ENCODE measurements around the gene ARMC8. TPM values are rescaled to one million over a fixed set of nuclear protein-coding genes. Genes with fewer than 3 reads are reported as not detected.
"Not testable (repeated sequence)": the region's sequence is repeated elsewhere in the genome, so short reads cannot be mapped to it uniquely, and the experiment has no call there.

ARMC8 gene, protein sequence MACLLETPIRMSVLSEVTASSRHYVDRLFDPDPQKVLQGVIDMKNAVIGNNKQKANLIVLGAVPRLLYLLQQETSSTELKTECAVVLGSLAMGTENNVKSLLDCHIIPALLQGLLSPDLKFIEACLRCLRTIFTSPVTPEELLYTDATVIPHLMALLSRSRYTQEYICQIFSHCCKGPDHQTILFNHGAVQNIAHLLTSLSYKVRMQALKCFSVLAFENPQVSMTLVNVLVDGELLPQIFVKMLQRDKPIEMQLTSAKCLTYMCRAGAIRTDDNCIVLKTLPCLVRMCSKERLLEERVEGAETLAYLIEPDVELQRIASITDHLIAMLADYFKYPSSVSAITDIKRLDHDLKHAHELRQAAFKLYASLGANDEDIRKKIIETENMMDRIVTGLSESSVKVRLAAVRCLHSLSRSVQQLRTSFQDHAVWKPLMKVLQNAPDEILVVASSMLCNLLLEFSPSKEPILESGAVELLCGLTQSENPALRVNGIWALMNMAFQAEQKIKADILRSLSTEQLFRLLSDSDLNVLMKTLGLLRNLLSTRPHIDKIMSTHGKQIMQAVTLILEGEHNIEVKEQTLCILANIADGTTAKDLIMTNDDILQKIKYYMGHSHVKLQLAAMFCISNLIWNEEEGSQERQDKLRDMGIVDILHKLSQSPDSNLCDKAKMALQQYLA
- 74.2 and 85.4 TPM in 2 replicates for total RNA-seq (2014; rRNA removed)
- 21.9 TPM for polyA plus RNA-seq (2012)

DNA sequence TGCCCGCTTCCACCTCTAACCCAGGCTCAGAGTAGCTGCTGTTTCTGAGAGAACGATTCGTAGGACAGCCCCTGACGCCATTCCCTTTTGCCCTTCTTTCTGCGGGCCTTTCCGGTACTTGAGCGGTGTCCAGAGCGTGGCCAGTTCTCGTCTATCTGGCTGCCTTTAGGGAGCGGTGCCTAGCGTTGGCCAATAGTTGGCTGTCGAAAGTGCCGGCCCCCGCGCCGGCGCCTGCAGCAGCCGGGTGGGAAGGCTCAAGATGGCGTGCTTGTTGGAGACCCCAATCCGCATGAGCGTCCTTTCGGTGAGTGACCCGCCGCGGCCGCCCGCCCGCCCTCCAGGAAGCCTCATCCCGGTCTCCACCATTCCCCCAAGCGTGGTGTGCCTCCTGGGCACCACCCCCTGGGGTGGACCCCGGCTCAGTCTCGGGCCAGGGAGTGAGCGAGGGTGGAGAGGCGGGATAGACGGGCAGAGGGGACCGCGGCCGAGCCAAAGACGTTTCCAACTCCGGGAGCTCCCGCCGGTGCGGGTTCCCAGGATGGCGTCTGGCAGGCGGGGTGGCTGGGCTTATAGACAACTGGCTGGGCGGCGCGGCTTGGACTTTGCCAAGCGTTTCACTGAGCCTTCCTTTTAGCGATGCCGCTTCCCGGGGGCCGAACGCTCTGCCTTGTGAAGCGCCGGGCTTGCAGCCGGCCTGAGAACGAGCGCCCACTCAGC is at the start of gene ARMC8:
ARMC8 (plus strand) TSS at position 6 of the 717 bp plus-strand sequence; CDS start at position 260, 254 bp downstream.
- DNase-seq (ENCODE audit: low read depth) = no peak

DNA sequence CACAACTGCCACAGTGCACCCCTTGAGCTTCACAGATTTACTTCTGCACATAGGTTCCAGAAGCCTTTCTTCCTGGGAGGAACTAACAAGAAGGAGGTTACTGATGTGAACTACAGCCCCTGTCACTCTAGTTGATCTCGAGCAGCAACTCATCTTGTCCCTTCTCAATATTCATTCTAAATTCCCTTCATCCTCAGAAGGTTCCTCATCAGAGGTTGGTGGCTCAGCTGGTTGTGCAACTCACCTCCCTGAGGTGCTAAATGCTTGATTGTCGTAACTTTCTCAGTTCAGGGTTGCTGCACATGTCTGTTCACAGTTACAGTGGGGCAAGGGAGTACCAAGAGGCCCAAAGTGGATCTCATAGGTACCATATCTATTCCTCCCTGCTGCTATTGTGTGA is 49.2 kb upstream of the ARMC8 start:
- no peak for DNase-seq (ENCODE audit: low read depth)

DNA sequence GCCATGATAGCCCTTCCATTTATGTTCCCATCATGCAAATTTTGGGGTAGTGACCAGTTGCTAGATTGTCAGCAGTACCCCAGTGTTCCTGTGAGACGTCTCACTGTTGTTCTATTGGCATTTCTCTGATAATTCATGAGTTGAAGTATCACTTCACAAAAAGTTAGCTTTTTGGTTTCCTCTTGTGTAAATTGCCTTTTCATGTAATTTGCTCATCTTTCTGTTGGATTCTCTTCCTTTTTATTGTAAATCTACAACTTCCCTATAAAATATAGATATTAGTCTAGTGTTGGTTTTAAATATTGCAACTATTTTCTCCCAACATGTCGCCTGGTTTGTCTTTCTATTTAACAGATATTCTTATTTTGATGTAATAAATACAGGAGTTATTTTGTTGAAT is 47.4 kb upstream of the ARMC8 start:
- no peak for DNase-seq (ENCODE audit: low read depth)

DNA sequence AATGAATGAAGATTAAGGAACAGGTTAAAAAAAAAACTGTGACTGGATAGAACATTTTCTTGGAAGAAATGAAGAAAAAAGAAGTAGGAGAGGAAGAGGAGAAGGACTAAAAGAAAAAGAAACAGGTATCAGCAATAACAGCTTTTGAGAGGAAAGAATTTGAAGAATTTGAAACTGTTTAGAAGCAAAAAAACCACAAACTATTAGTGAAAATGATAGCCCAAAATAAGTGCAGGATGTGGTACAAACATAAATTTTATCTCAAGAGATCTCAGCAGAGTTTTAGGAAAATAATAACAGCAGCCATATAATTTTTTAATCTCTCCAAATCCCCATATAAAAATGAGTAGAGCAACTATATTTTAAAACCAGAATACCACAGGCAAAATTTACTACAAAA is 46.2 kb upstream of the ARMC8 start:
- DNase-seq (ENCODE audit: low read depth) = peak; percentile 8

DNA sequence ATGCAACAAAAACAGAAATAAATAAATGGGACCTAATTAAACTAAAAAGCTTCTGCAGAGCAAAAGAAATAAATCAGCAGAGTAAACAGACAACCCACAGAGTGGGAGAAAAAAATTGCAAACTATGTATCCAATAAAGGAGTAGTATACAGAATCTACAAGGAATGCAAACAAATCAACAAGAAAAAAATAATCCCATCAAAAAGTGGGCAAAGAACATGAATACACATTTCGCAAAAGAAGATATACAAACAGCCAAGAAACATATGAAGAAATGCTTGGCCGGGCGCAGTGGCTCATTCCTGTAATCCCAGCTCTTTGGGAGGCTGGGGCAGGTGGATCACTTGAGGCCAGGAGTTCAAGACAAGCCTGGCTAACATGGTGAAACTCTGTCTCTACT is 44.9 kb upstream of the ARMC8 start:
- DNase-seq (ENCODE audit: low read depth) = not testable (repeated sequence)

DNA sequence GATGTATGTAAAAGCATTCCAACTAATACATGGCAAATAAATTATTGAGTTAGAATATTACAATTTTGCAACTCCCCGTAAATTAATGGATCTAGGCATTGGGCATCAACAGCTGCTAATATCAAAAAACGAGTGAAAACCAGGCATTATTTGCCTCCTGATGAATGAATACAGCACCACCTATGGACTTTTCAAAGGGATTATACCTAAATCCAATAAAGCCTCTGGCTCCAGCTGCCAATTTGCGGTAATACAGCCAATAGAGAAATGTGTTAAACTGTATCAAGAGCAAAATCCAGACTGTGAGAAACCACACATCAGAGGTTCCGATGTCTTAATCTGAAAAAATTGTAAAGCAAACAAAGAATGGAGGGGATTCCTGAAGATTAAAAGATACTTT is 38.6 kb upstream of the ARMC8 start:
- DNase-seq (ENCODE audit: low read depth) = peak; percentile 14

DNA sequence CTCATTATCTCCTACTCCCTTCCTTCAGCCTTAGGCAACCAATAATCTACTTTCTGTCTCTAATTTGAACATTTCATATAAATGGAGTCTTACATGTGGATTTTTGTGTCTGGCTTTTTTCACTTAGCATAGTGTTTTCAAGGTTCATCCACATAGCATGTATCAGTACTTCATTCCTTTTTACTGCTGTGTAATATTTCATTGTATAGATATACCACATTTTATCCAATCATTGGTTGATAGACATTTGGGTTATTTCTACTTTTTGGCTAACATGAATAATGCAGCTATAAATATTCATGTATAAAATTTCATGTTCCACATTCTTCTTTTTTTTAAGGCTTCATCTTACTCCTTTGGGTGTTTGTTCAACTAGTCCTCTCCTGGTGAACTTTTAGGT is 32.6 kb upstream of the ARMC8 start:
- DNase-seq (ENCODE audit: low read depth) = no peak

DNA sequence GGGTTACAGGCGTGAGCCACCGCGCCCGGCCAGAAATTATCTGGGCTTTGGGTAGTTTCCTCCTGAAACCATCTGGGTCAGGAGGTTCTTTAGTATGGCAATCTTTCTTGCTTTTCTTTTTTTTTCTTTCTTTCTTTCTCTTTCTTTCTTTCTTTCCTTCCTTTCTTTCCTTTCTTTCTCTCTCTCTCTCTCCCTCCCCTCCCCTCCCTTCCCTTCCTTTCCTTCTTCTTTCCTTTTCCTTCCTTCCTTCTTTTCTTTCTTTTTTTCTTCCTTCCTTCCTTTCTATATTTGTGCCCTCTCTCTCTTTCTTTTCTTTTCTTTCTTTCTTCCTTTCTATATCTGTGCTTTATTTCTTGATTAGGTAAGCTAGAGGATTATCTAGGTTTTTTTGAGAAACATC is 29.4 kb upstream of the ARMC8 start:
- DNase-seq (ENCODE audit: low read depth) = no peak

DNA sequence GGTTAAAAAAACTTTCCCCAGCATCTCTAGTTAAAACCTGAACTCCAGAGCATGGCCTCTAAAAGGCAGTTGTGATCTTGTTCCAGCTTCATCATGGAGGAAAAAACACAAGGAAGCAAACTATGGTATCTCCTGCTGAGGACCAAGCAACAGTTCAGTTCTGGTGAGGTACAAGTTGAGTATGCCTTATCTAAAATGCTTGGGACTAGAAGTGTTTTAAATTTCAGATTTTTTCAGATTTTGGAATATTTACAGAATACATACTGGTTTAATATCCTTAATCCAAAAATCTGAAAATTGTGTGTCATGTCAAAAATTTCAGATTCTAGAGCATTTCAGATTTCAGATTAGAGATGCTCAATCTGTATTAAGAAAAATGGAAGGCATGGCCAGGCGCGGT is 22.0 kb upstream of the ARMC8 start:
- no peak for DNase-seq (ENCODE audit: low read depth)

DNA sequence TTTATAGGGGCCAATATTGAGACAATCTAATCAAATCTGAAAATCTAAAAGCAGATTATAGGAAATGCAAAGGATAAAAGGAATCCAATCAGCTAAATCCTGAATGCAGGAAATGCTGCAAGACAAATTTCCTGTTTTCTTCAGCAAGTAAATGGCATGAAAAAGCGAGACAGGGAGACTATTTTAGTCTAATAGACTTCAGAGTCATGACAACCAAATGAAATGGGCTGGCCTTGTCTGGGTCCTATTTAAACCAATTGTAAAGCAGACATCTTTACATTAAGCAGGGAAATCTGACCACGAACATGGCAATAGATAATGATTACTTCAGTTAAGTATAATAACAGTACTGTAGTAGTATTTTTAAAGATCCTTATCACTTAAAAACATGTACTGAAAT is 14.5 kb upstream of the ARMC8 start:
- DNase-seq (ENCODE audit: low read depth) = no peak

DNA sequence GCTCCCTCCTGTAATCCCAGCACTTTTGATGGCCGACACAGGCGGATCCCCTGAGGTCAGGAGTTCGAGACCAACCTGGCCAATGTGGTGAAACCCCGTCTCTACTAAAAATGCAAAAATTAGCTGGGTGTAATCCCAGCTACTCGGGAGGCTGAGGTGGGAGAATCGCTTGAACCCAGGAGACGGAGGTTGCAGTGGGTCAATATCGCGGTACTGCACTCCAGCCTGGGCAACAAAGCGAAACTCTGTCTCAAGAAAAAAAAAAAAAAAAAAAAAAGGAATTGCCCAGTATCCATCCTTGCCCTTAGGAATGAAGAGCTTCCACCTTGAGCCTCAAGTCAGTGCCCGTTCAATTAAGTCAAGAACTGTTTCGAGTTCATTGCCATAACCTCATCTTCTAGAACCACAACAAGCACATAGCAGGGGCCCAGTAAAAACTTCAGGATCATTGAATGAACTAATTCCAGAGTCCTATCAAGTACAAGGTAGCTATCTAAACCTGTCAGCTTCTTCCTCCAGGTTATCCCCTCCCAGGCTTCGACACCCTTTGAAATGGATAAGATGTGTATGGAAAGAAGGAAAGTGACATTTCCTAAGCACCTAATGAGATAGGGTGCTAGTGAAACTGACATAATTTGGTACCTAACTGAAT is 13.2 kb upstream of the ARMC8 start:
- DNase-seq (ENCODE audit: low read depth) = no peak

DNA sequence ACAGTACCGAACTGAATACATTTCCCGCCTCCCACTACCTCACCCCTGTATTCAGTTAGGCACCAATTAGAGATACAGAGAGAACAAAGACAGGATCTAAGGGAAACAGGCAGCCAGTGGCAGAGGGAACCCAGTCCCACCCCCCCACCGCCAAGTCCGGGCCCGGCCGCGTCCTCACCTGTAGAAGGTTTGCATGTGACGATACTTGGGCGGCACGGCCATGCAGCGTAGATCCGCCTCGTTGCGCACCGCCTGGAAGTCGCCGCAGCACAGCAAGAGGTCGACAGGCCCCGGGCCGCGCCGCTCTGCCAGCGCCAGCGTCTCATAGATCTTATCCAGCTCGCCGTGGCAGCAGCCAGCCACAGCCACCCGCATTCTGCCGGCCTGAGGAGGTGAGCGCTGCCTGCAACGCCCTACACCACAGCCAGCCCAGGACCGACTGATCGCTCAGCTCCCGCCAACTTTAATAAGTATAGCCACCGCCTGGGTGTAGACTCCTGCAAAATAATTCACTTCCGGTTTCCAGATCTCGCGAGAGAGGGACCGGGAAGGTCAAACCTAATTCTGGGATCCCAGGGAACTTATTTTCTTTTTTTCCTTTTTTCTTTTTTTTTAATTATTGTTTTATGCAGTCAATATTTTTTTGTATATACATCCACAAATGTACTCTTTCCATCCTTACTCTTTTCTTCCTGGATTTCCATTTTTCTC is 12.5 kb upstream of the ARMC8 start, which contains the start of gene DBR1:
DBR1 (minus strand) TSS at position 501 of the 711 bp plus-strand sequence; CDS start at position 375, 126 bp downstream.
- peak; percentile 85 for DNase-seq (ENCODE audit: low read depth)

DNA sequence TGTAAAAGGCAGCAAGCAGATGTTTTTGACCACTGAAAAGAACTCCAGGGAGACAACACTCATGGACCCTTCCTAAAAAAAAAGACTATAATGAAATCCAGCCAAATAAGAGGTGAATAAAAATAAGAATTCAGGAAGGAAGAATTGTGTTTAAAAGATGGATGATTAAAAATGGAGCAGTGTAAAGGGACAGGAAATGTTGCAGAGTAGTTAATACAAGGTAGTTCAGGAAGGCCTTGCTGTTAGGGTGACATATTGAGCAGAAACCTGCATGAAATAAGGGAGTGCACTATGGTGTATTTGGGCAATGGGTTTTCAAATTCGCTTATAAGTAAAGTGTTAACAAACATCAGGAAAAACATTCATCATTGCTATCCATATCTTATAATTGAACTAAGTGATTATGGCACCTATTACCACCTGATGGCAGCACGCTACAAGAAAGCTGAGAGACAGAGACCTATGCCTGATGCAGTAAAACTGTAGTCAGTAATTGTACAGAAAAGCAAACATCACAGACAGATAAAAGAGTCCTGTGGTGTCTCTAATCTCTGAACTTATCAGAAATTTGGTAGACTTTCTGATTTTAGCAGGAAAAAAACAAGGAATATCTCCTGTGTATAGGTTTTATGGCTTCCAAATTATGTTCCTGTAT is 6.6 kb upstream of the ARMC8 start:
- peak; percentile 43 for DNase-seq (ENCODE audit: low read depth)

DNA sequence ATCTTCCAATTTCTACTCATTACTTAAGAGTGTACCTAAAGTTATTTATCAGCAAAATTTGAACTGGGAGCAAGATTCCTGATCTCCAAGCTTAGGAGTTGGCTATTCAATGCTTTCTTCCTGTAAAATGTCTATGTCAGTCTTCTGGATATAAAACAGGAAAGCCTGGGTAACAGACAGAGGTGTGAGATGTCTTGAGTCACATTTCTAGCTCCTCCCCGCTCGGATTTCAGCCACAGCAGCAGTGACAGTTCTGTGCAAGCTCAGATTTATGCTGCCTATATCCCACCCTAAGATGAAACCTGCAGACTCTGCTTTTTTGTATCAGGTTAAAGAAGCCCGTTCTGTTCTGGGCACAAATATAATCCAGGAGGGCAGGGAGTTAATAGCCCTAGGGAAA is 2.1 kb upstream of the ARMC8 start:
- peak; percentile 22 for DNase-seq (ENCODE audit: low read depth)

DNA sequence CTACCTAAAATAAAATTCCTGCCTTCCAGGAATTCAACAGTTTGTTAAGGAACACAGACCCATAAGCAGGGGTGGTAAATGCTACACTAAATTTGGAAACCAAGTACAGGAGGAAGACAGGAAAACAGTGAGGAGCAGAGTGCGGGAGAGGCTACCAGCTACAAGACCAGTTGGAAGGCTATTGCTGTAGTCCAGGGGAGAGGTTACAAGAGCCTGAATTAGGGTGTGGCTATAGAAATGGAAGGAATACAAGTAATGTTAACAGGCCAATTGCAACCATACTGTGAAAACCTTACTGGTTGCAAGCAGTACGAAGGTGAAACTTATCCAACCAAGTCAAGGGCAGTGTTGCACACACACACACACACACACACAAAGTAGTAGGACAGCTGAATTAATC is 880 bp upstream of the ARMC8 start:
- DNase-seq (ENCODE audit: low read depth) = peak; percentile 14

DNA sequence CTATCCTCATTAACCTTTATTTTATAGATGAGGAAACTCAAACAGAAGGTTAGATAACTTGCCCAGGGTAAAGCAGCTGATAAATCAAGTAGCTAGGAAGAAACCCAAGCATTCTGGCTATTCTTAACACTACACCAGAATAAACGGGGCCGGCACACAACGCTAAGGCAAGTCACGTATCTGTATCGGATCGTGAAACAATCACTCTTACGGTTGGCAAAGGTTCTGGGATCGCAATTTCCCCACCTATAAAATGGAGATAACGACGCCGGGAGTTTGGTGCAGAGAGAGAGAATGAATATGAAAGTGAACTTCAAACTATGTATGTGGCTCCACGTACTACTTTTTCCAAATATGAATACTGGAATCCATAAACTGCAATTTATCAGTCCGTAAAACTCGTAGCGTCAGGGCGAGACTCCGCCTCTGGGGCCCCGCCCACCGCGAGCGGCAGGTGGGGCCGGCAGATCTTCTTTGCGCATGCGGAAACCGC is 252 bp upstream of the ARMC8 start:
- peak; percentile 84 for DNase-seq (ENCODE audit: low read depth)

DNA sequence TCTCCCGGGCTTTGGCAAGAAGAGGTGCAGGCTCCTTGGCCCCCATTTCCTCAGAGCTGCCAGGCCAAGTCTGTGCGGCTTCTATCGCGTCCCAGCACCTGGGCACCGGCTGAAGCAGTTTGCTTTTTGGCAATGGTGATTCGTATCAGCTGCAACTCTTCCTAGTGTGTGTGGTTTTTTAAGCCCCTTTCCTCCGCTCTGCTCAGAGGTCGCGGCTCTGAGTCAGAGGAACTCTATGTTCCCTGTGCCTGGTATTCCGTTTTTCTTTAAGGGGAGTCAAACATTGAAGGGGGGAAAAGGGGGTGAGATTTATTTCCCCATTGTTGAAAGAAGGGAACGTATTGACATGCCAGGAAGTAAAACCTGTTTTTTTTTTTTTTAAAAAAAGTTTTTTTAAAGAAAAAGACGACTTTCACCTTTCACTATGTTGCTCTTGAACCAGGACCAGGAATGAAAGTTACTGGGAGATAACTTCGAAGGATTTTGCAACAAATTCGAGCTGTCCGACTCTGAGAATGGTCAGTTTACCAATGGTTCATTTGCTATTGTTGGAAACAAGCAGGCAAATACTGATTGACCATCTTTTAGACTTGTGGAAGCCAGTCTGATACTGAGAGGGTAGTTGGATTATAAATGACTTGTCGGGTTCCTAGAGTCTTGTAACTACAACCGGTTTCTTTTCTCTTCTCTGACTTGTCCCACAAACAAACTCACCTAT is 1.1 kb downstream of the ARMC8 start:
- peak; percentile 92 for DNase-seq (ENCODE audit: low read depth)

DNA sequence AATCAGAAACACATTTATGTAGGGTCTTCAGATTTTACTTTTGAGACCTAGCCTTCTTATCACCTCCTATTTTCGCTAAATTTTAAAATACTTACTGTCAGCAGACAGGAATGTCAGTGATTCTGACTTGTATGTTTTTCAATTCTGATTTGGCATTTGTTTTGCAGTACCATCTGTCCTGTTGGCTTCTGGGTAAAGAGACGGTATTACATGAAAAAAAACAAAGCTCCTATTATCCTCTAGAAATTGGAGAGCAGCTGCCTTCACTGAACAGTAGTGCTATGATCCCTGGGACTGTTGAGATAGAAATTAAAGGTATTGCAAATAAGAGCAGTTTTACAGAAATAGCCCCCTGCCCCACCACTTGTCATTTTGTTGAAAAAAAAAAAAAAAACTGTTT is 8.4 kb downstream of the ARMC8 start:
- DNase-seq (ENCODE audit: low read depth) = peak; percentile 58

DNA sequence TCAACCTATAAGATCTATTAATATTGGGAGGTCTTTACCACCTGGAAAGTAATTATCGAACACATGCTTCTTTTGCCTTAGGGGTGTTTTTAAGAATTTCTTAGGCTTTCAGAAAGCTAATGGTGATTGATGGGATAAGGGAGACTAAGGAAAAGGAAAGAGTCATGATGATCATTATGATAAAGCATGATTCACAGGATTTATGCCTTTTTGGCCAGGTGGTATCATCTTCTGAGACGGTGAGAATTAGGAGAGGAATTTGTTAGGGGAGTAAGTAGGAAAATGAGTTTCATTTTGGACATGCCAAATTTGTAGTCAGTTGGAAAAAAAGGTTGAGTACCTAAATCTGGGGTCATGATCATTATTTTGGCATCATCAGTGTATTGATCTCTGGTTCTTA is 8.9 kb downstream of the ARMC8 start:
- DNase-seq (ENCODE audit: low read depth) = no peak

DNA sequence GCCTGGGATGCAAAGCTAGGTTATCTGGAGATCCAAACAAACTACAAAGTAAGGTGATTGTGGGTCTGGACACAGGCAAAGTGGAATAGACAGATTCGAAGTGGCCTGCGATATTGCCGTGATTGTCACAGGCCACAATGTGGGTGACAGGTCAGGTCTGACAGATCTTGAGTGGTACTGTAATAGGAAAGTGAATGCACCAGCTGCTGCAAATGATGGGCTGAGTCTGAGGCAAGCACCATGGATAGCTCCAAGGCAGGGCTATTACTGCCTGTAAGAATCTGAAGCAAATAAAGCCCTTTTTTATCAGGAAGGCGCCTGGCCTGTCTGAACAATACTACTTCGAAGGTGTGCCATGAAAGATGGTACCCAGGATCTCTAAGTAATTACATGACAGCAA is 10.0 kb downstream of the ARMC8 start:
- peak; percentile 48 for DNase-seq (ENCODE audit: low read depth)
